GM21526 (cell line): ENCODE results near the gene LIMA1.
A peak's percentile ranks its signal among the peaks of the same experiment; 100 is the strongest.
"Not testable (repeated sequence)": the region's sequence is repeated elsewhere in the genome, so short reads cannot be mapped to it uniquely, and the experiment has no call there.

Experiments used
- ATAC-seq: cut with Tn5 transposase; IDR thresholded peaks from one replicate; pipeline ENCODE4 v1.9.1; 2021; ENCODE audit warnings: moderate library complexity; ENCODE audit not compliant: unreplicated experiment, low FRiP score

The LIMA1 gene

DNA sequence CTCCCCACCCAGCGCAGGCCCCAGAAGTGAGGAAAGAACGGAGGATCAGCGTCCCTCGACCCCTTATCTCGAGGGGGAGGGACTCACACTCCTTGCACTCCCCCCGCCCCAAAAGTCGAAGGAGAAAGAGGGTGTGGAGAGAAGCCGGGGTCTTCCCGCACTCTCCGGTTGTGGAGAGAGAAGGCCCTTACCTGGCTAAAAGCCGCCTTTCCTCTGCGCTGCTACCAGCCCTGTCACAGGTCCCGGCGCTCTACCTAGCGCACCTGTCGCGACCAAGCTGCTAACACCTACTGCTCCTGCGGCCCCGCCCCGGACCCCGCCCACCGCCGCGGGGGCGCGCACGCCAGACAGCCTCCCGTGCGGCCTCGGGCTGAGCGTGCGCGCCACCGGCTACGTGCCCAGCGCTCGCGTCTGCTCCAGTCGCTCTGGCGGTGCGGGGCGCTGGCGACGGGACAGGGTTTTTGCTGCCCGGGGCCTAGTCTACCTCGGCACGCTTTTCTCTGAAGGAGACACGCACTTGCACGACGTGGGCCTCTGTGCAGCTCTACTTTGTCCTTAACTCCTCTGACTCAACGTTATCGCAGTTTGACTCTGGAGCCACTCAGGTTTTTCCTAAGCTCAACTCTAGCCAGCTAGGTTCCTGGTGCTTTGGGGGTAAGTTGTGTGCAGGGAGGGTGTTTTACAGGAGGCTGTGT lies at the start of gene LIMA1:
LIMA1 (minus strand) TSS at position 292 of the 695 bp plus-strand sequence. CDS start 34,769 bp downstream, outside the sequence.
- ATAC-seq: peak; percentile 85

DNA sequence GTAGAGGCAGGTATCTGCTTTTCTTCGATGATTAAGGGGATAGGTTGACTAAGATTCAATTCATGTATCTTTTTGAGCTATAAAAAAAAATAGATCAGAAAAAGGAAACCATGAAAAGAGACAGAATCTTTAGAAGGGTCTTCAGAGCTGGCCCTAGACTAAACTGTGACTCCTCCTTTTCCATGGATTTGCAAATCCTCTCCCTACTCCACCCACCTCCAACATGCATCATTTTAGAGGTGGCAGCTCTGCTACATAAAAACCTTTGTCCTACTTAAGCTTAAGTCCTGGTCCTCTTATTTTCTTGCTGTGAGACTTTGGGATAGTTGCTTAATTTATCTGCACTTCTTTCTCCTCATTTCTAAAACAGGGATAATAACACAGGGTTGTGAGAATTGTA lies 48.4 kb upstream of the LIMA1 start:
- ATAC-seq: no peak

DNA sequence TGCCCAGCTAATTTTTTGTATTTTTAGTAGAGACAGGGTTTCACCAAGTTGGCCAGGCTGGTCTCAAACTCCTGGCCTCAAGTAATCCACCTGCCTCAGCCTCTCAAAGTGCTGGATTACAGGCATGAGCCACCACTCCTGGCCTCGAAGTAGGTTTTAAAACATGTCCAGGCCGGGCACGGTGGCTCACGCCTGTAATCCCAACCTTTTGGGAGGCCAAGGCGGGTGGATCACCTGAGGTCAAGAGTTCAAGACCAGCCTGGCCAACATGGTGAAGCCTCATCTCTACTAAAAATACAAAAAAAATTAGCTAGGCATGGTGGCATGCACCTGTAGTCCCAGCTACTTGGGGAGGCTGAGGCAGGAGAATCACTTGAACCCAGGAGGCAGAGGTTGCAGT lies 45.3 kb upstream of the LIMA1 start:
- not testable (repeated sequence) for ATAC-seq

DNA sequence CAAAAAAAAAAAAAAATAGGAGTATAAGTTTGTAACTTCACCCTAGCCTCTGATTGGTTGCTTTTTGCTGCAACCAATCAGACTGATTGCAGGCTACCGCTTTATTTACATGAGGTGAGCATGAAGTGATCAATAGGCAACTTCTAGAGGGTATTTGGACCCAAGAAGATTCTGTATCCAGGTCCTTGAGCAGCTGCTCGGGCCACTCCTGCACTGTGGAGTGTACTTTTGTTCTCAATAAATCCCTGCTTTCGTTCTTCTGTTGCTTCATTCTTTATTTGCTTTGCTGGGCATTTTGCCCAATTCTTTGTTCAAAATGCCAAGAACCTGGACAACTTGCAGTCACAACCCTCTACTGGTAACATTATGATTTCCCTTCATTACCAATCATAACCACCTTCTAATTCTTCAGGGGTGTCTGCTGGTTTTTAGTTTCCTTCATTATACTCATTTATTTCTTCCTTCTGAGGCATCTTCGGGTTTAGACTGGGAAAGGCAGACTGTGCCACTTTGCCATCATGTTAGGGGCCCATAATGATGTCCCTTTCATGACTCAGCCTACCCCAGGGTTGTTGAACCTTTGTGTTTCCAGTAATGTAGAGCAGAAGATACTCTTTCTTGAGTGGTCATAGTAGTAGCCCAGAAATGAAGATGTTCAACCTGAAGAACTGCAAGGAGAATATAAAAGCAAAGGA lies 43.4 kb upstream of the LIMA1 start:
- ATAC-seq: no peak

DNA sequence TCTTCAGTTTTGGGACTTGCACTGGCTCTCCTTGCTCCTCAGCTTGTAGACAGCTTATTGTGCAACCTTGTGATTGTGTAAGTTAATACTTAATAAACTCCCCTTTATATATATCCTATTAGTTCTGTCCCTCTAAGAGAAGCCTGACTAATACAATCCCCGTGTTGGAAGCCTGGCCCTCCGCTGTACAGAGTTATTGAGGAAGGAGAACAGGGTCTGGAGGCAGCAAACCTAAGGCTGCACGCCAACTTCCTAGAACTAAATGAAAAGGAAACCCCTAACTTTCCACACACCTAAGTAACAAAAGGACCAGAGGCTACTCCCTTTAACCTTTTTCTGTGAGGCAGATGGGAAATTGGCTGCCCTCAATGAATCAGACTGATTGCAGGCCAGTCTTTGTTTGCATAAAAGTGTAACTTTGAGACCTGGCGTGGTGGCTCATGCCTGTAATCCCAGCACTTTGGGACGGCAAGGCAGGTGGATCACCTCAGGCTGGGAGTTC lies 42.6 kb upstream of the LIMA1 start:
- no peak for ATAC-seq

DNA sequence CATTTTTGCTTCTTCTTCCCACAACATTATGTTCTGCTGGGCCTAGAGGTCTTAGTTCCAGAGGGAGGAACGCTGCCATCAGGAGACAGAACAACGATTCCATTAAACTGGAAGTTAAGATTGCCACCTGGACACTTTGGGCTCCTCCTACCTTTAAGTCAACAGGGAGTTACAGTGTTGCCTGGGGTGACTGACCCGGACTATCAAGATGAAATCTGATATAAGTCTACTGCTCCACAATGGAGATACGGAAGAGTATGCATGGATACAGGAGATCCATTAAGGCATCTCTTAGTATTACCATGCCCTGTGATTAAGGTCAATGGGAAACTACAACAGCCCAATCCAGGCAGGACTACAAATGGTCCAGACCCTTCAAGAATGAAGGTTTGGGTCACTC lies 41.5 kb upstream of the LIMA1 start:
- ATAC-seq: not testable (repeated sequence)

DNA sequence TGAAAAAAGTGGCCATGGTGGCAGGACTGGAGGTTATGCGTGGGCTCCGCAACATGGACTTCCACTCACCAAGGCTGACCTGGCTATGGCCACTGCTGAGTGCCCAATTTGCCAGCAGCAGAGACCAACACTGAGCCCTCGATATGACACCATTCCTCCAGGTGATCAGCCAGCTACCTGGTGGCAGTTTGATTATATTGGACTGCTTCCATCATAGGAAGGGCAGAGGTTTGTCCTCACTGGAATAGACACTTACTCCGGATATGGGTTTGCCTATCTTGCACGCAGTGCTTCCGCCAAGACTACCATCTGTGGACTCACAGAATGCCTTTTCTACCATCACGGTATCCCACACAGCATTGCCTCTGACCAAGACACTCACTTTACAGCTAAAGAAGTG lies 40.8 kb upstream of the LIMA1 start:
- ATAC-seq: not testable (repeated sequence)

DNA sequence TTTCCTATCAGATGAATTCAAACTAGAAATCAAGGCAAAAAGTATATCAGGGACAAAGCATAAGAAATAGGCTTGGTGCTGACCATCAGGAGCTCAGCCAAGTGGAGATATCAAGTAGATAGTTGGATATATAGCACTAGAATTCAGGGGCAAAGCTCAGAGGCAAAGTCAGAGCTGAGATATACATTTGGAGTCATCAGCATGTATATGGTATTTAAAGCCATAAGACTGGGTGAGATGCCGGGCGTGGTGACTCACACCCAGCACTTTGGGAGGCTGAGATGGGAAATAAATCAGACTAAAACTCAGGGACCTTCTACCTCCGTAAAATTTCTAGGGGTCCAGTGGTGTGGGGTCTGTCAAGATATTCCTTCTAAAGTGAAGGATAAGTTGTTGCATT lies 38.9 kb upstream of the LIMA1 start:
- ATAC-seq: no peak

DNA sequence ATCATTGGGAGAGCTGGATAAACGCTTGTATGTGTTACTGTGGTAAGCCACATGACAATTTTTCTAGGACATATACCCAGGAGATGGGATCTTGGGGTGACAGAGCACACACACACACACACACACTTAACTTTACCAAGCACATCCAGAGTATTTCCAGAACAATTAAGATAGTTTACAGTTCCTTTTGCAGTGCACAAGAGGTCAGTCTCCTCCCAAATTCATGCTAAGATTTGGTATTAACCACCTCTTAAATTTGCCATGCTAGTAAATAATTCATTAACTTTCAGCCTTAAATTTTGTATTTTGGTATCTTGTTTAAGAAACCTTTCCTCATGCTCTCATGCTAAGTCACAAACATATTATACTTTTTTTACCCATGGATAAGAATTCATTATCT lies 33.9 kb upstream of the LIMA1 start:
- no peak for ATAC-seq

DNA sequence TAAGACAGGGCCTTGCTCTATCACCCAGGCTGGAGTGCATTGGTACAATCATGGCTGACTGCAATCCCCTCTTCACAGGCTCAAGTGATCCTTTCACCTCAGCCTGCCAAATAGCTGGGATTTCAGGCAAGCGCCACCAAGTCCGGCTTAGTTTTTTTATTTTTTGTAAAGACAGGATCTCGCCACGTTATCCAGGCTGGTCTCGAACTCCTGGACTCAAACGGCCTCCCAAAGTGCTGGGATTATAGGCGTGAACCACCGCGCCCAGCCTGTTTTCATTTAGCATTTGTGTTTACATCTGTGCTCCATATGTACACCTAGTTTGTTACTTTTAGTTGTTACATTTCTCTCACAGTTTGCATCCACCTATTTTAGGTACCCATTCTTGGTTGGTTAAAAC lies 32.5 kb upstream of the LIMA1 start:
- ATAC-seq: no peak

DNA sequence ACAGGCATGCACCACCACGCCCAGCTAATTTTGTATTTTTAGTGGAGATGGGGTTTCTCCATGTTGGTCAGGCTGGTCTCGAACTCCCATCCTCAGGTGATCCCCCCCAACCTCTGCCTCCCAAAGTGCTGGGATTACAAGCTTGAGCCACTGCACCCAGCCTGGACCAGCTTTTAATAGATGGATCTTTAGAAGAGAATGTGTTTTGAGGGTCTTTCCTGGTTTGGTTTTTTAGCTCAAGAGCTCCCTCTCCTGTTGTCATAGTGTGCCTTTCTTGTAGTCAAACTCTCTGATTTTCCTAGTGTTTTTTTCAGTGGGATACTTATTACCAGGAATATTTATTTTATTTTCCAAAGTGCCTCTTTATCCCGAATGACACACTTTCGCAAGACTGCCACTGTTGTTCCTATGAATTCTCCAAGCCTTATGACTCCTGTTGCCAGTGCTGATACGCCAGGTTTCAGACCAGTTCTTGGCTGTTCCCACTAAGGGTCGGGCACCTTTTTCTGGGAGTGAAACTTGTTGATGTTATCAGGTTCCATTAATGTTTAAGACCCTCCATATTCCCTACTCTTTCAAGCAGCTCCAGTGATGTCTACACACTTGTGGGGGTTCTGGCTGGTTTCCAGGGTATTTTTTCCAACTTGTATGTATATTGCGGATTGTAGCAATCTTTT lies 31.5 kb upstream of the LIMA1 start:
- no peak for ATAC-seq

DNA sequence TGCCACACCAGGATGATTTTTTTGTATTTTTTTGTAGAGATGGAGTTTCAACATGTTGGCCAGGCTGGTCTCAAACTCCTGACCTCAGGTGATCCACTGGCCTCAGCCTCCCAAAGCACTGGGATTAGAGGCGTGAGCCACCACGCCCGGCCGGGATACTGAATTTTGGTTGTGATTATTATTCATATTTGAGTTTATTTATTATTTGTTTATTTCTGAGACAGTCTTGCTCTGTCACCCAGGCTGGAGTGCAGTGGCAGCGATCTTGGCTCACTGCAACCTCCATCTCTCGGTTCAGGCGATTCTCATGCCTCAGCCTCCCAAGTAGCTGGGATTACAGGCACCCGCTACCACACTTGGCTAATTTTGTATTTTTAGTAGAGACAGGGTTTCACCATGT lies 30.7 kb upstream of the LIMA1 start:
- ATAC-seq: not testable (repeated sequence)

DNA sequence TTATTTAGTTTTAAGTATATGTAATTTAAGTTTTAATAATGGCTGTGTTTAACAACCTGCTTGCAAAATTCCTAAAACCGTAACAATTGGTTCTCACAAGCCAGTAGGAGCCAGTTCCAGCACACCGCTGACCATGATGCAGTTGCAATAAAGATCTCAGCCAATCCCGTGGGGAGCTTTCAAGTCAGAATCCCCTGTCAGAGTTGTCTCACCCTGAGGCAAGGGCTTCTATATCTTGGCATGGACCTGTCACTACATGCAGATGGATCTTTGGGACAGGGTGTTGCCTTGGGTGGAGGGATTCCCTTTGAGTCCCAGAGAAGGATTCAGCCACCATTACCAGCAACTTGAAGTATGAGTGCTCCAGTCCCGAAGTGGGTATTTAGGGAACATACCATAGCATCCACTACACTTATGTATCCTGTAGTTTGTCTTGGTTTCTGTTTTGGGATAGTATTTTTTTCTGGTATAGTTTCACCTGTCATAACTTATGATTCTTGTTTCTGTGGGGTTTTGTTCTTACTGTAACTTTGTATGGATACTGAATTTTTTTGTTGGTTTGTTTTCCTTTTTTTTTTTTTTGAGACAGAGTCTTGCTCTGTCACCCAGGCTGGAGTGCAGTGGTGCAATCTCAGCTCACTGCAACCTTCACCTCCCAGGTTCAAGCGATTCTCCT lies 30.1 kb upstream of the LIMA1 start:
- ATAC-seq: no peak

DNA sequence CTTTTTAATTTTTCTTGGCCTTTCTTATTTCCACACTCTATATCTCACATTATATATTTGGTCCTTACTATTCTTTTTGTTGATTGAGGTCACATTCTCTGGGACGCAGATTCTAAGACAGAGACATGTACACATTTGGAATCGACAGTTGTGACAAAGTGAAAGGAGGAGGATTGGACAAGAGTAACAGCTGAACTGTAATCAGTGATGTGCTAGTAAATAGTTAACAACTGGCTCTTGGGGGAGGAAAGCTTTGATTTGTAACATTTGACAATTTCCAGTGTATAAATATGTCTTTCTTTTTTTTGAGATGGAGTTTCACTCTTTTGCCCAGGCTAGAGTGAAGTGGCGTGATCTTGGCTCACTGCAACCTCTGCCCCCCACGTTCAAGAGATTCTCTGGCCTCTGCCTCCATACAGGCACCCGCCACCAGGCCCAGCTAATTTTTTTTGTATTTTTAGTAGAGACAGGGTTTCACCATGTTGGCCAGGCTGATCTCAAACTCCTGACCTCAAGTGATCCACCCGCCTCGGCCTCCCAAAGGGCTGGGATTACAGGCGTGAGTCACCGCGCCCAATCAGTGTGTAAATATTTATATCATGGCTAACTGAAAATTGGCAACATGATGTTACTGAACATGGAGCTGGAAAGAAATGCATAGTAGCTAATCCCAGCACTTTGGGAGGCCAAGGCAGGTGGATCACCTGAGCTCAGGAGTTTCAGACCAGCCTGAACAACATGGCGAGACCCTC lies 28.7 kb upstream of the LIMA1 start:
- ATAC-seq: not testable (repeated sequence)

DNA sequence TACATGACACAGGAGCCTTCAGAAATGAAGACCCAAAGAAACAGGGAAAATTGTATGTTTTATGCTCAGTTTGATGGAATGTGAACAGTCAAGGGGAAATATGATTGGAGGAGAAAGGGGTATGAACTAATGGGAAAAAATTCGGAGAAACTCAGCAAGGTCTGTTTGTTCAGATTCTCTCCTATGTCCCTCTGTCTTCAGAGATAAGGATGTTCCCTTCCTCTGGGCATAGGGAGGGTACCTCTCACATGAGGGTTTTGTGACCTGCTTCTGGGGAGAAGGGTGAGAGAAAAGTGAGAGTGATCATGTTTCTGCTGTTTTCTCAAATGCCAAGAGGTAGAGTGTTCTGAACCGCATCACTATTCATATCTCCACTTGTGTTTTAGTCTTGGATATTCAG lies 26.6 kb upstream of the LIMA1 start:
- no peak for ATAC-seq

DNA sequence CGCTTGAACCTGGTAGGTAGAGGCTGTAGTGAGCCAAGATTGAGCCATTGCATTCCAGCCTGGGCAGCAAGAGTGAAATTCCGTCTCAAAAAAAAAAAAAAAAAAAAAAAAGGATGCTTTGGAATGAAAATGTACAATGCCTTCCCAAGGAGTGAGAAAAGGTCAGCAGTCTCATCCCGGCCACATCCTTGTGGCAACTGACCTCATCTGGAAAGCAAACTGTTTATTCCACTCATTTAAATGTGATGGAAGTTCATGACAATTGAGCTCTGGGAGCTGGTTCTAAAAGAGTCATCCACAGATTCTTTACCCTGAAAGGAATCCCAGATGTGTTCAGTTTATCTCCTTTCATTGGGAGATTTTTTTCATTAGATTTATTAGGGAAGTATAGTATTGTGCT lies 19.4 kb upstream of the LIMA1 start:
- ATAC-seq: no peak

DNA sequence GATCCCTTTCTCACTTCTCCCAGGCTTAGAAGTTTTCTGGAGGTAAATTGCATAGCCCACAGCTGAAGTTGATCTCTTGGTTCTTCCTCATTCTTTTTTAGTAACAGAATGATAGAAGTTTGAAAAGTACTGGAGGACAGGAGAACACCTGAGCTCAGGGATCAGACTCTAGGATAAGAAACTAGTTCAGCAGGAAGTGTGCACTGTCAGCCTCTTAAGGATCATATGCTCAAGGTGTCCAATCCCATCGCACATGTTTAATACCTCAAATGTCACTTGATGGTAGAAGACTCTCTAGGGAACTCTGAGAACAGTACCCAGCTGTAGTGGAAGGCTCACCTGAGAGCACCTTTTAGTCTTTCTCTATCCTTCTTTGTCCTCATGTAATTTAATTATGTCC lies 14.7 kb upstream of the LIMA1 start:
- ATAC-seq: no peak

DNA sequence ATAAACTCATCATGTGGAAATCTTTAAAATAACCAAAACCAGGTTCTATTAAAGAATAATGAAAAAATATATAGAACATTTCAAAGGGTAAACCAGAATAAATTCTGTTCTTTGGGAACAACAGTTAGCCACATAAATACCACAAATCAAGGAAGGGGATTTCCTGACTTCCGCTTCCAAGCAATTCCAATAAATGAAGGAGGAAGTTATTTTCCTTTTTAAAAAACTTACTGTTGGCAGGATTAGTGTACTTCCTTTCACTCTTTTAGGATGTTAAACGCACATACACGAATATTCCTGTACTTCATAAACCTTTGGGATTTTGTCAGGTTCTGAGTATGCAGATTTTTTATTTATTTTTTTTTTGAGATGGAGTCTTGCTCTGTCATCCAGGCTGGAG lies 13.7 kb upstream of the LIMA1 start:
- no peak for ATAC-seq

DNA sequence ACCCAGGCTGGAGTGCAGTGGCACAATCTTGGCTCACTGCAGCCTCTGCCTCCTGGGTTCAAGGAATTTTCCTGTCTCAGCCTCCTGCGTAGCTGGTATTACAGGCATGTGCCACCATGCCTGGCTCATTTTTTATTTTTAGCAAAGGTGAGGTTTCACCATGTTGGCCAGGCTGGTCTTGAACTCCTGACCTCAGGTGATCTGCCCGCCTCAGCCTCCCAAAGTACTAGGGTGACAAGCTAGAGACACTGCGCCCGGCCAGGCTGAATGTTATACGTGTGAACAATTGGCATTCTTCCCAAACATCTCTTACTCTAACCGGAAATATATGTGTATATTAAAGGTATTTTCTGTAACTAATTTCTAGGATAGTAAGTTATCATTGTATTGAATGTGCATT lies 13.2 kb upstream of the LIMA1 start:
- no peak for ATAC-seq

DNA sequence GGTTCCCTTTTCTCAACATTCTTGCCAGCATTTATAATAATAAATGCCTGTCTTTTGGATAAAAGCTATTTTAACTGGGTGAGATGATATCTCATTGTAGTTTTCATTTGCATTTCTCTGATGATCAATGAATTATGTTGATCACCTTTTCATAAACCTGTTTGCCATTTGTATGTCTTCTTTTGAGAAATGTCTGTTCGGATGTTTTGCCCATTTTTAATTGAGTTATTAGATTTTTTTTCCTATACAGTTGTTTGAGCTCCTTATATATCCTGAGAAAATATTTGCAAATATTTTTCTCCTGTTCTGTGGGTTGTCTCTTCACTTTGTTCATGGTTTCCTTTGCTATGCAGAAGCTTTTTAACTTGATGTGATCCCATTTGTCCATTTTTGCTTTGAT lies 8.1 kb upstream of the LIMA1 start:
- ATAC-seq: no peak
